Loucy (cell line): ENCODE measurements around the gene REV1.
"Not testable (repeated sequence)": the region's sequence is repeated elsewhere in the genome, so short reads cannot be mapped to it uniquely, and the experiment has no call there.

ENCODE experiments used
- H2AFZ ChIP-seq: fragments of 200-600 bp; sonication (generic); 2 replicates; pipeline ENCODE4 v1.6.0; 2016; ENCODE audit warnings: antibody characterized with exemption, mild to moderate bottlenecking, low read length, moderate library complexity
- H3F3A ChIP-seq: fragments of 200-600 bp; 2 replicates; pipeline ENCODE4 v1.6.0; 2016; ENCODE audit warnings: antibody characterized with exemption, low read depth, mild to moderate bottlenecking
- H3K27me3 ChIP-seq: fragments of 200-600 bp; sonication (generic); 2 replicates; pipeline ENCODE4 v1.6.1; 2014; ENCODE audit warnings: low read length, mild to moderate bottlenecking; ENCODE audit not compliant: insufficient read depth, poor library complexity, severe bottlenecking
- H3K36me3 ChIP-seq: fragments of 200-600 bp; sonication (generic); 2 replicates; pipeline ENCODE4 v1.6.1; 2016; ENCODE audit warnings: low read length; ENCODE audit not compliant: insufficient read depth
- H3K4me1 ChIP-seq: fragments of 200-600 bp; sonication (generic); 2 replicates; pipeline ENCODE4 v1.5.1; 2014; ENCODE audit warnings: low read length, mild to moderate bottlenecking; ENCODE audit not compliant: insufficient read depth, poor library complexity, severe bottlenecking
- H3K4me2 ChIP-seq: fragments of 200-600 bp; sonication (generic); 2 replicates; pipeline ENCODE4 v1.6.0; 2014; ENCODE audit warnings: antibody characterized with exemption, low read length, low read depth, mild to moderate bottlenecking; ENCODE audit not compliant: poor library complexity, severe bottlenecking
- H3K4me3 ChIP-seq: fragments of 200-600 bp; sonication (generic); 2 replicates; pipeline ENCODE4 v1.5.1; 2014; ENCODE audit warnings: low read length, mild to moderate bottlenecking, mixed read lengths; ENCODE audit not compliant: poor library complexity, severe bottlenecking
- H3K79me2 ChIP-seq: fragments of 200-600 bp; sonication (generic); 2 replicates; pipeline ENCODE4 v1.6.1; 2014; ENCODE audit warnings: low read length; ENCODE audit not compliant: insufficient read depth
- H3K9ac ChIP-seq: fragments of 200-600 bp; sonication (generic); 2 replicates; pipeline ENCODE4 v1.6.0; 2014; ENCODE audit warnings: mild to moderate bottlenecking, low read depth, low read length, moderate library complexity; ENCODE audit not compliant: poor library complexity, severe bottlenecking
- H3K9me2 ChIP-seq: fragments of 200-600 bp; sonication (generic); replicated peaks from 2 replicates; pipeline ENCODE4 v1.6.1; 2016; ENCODE audit warnings: low read depth, low read length, mixed read lengths
- H3K9me3 ChIP-seq: fragments of 200-600 bp; sonication (generic); 2 replicates; pipeline ENCODE4 v1.6.1; 2014; ENCODE audit warnings: mild to moderate bottlenecking, antibody characterized with exemption, low read length, low read depth; ENCODE audit not compliant: insufficient read depth
- H4K20me1 ChIP-seq: fragments of 200-600 bp; sonication (generic); 2 replicates; pipeline ENCODE4 v1.6.0; 2014; ENCODE audit warnings: antibody characterized with exemption, low read length, mild to moderate bottlenecking; ENCODE audit not compliant: insufficient read depth, poor library complexity, severe bottlenecking
- EZH2phosphoT487 ChIP-seq: fragments of 200-600 bp; IDR thresholded peaks from 2 replicates; pipeline ENCODE4 v1.6.1; 2018; ENCODE audit warnings: antibody characterized with exemption, mild to moderate bottlenecking, moderate library complexity, borderline replicate concordance
- TF ChIP-seq, protein P1 (sequence below): fragments of 200-600 bp; sonication (generic); conservative IDR thresholded peaks from 2 replicates; pipeline ENCODE4 v1.5.1; 2014; ENCODE audit warnings: mild to moderate bottlenecking, antibody characterized with exemption, low read length

The REV1 gene

DNA sequence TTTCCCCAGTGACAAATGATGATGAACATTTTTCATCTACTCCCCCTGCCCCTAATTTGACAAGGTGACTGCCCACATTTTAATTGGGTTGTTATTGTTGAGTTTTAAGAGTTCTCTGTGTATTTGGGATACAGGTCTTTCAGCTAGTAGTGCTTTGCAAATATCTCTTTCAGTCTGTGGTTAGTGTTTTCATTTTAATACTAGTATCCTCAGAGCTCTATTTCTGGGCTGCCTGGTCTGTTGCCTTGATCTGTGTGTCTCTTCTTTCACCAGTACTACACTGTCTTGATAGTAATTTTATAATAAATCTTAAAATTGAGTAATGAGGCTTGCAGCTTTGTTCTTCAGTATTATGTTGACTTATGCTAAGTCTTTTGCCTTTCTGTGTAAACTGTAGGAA lies 133.0 kb downstream of the REV1 start:
- Histone ChIP-seq H4K20me1 (peaks cover 28% of the 10 kb centered on the region), H3K9ac (no peak overlapping the region), H3K9me3 (no peaks in the 10 kb centered on the region), H3K9me2 (no peaks in the 10 kb centered on the region), H2AFZ (no peak overlapping the region), H3K4me3 (no peak overlapping the region), H3K27me3 (no peaks in the 10 kb centered on the region), H3K79me2 (peaks cover 76% of the 10 kb centered on the region), H3K4me1 (no peaks in the 10 kb centered on the region), H3K4me2 (no peak overlapping the region), H3F3A (no peaks in the 10 kb centered on the region), H3K36me3 (peaks cover 15% of the 10 kb centered on the region; the same call in 1 of the 2 replicates)
- no peak for TF ChIP-seq EZH2phosphoT487
- TF ChIP-seq, protein P1, sequence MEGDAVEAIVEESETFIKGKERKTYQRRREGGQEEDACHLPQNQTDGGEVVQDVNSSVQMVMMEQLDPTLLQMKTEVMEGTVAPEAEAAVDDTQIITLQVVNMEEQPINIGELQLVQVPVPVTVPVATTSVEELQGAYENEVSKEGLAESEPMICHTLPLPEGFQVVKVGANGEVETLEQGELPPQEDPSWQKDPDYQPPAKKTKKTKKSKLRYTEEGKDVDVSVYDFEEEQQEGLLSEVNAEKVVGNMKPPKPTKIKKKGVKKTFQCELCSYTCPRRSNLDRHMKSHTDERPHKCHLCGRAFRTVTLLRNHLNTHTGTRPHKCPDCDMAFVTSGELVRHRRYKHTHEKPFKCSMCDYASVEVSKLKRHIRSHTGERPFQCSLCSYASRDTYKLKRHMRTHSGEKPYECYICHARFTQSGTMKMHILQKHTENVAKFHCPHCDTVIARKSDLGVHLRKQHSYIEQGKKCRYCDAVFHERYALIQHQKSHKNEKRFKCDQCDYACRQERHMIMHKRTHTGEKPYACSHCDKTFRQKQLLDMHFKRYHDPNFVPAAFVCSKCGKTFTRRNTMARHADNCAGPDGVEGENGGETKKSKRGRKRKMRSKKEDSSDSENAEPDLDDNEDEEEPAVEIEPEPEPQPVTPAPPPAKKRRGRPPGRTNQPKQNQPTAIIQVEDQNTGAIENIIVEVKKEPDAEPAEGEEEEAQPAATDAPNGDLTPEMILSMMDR = no peak

DNA sequence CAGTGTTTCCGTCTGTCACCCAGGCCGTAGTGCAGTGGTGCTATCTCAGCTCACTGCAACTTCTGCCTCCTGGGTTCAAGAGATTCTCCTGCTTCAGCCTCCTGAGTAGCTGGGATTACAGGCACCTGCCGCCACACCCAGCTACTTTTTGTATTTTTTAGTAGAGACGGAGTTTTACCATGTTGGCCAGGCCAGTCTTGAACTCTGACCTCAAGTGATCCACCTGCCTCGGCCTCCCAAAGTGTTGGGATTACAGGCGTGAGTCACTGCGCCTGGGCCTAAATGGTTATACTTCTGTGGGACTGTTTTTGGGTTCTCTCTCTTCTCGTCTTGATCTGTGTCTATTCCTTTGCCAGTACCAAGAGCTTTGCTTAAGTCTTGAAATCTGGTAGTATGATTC lies 135.0 kb downstream of the REV1 start:
- not testable (repeated sequence) for H3K4me3 ChIP-seq, H3K4me1 ChIP-seq, H3K4me2 ChIP-seq, H2AFZ ChIP-seq, H3F3A ChIP-seq, H3K9ac ChIP-seq, H3K9me2 ChIP-seq, H3K27me3 ChIP-seq, H3K36me3 ChIP-seq, H3K9me3 ChIP-seq
- Histone ChIP-seq H3K79me2 (peaks cover 94% of the 10 kb centered on the region), H4K20me1 (peaks cover 45% of the 10 kb centered on the region)

DNA sequence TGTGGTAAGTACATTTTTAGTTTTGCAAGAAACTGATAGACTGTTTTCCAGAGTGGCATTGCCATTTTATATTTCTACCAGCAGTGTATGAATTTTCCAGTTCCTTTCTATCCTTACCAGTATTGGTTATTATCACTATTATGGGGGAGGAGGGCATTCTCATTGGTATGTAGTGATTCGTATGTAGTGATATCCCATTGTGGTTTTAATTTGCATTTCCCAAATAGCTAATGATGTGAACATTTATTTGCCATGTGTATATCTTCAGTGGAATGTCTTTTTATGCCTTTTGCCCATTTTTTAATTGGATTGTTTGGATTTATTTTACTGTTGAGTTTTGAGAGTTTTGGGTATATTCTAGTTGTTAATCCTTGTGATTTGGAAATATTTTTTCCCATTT lies 135.7 kb downstream of the REV1 start:
- Histone ChIP-seq H3K4me1 (peaks cover 9% of the 10 kb centered on the region), H3F3A (no peaks in the 10 kb centered on the region), H3K9me2 (no peaks in the 10 kb centered on the region), H3K27me3 (no peaks in the 10 kb centered on the region), H3K4me3 (no peak overlapping the region), H3K4me2 (no peak overlapping the region), H3K9me3 (no peaks in the 10 kb centered on the region), H4K20me1 (peaks cover 48% of the 10 kb centered on the region), H3K79me2 (peaks cover 94% of the 10 kb centered on the region), H2AFZ (no peak overlapping the region), H3K36me3 (no peaks in the 10 kb centered on the region), H3K9ac (no peak overlapping the region)
- TF ChIP-seq EZH2phosphoT487 = no peak
- TF ChIP-seq, protein P1 = no peak
